GM23338 (cell line): Measurements from ENCODE around the gene SNX21. TPM values are rescaled to one million over a fixed set of nuclear protein-coding genes. Genes with fewer than 3 reads are reported as not detected.

Source experiments
- ATAC-seq: fragments of 200-7000 bp; cut with Tn5 transposase; 3 replicates; pipeline ENCODE4 v1.9.1; 2020
- DNase-seq: peaks from one replicate; pipeline ENCODE4 v3.0.0-alpha.2; 2015; ENCODE audit warnings: low spot score
- H2AFZ ChIP-seq: fragments of 200-600 bp; sonication (generic); 2 replicates; pipeline ENCODE4 v1.8.0; 2016; ENCODE audit warnings: antibody characterized with exemption, mild to moderate bottlenecking, moderate library complexity
- H3F3A ChIP-seq: fragments of 200-600 bp; sonication (generic); replicated peaks from 2 replicates; pipeline ENCODE4 v1.8.0; 2017; ENCODE audit warnings: antibody characterized with exemption, mixed run types, low read depth
- H3K27ac ChIP-seq: fragments of 200-600 bp; sonication (generic); 2 replicates; pipeline ENCODE4 v1.6.1; 2016; ENCODE audit warnings: low read depth
- H3K27me3 ChIP-seq: fragments of 200-600 bp; sonication (generic); 2 replicates; pipeline ENCODE4 v1.8.0; 2016; ENCODE audit warnings: mild to moderate bottlenecking, mixed run types, moderate library complexity; ENCODE audit not compliant: insufficient read depth
- H3K36me3 ChIP-seq: fragments of 200-600 bp; sonication (generic); 2 replicates; pipeline ENCODE4 v1.8.0; 2016; ENCODE audit warnings: mild to moderate bottlenecking; ENCODE audit not compliant: insufficient read depth
- H3K4me1 ChIP-seq: fragments of 200-600 bp; sonication (generic); 2 replicates; pipeline ENCODE4 v1.8.0; 2016; ENCODE audit warnings: mild to moderate bottlenecking, moderate library complexity; ENCODE audit not compliant: insufficient read depth
- H3K4me2 ChIP-seq: fragments of 200-600 bp; sonication (generic); 2 replicates; pipeline ENCODE4 v1.7.1; 2017; ENCODE audit warnings: mixed run types
- H3K4me3 ChIP-seq: fragments of 200-600 bp; sonication (generic); 2 replicates; pipeline ENCODE4 v1.6.1; 2016; ENCODE audit warnings: mixed run types
- H3K79me2 ChIP-seq: fragments of 200-600 bp; sonication (generic); replicated peaks from 2 replicates; pipeline ENCODE4 v1.8.0; 2017; ENCODE audit warnings: mild to moderate bottlenecking; ENCODE audit not compliant: insufficient read depth
- H3K9me2 ChIP-seq: fragments of 200-600 bp; sonication (generic); 2 replicates; pipeline ENCODE4 v1.8.0; 2017; ENCODE audit not compliant: insufficient read depth
- H4K20me1 ChIP-seq: fragments of 200-600 bp; sonication (generic); replicated peaks from 2 replicates; pipeline ENCODE4 v1.8.0; 2017; ENCODE audit warnings: mild to moderate bottlenecking; ENCODE audit not compliant: insufficient read depth
- H3K27ac Mint-ChIP-seq: 2 replicates; pipeline ENCODE4 v1.8.0; 2020; ENCODE audit warnings: inconsistent platforms, mild to moderate bottlenecking, moderate library complexity, mixed read lengths
- H3K27me3 Mint-ChIP-seq: 3 replicates; pipeline ENCODE4 v1.8.0; 2022; ENCODE audit warnings: low read depth, mild to moderate bottlenecking, moderate library complexity, mixed read lengths, inconsistent platforms; ENCODE audit not compliant: insufficient read depth, poor library complexity
- H3K36me3 Mint-ChIP-seq: 3 replicates; pipeline ENCODE4 v1.8.0; 2021; ENCODE audit warnings: low read depth, mild to moderate bottlenecking, inconsistent platforms, moderate library complexity, mixed read lengths
- H3K4me1 Mint-ChIP-seq: 3 replicates; pipeline ENCODE4 v1.8.0; 2020; ENCODE audit warnings: mild to moderate bottlenecking, inconsistent platforms, mixed read lengths
- H3K4me3 Mint-ChIP-seq: 3 replicates; pipeline ENCODE4 v1.8.0; 2021; ENCODE audit warnings: moderate library complexity, mild to moderate bottlenecking, inconsistent platforms, mixed read lengths
- H3K9me3 Mint-ChIP-seq: 3 replicates; pipeline ENCODE4 v1.8.0; 2020; ENCODE audit warnings: moderate library complexity, mild to moderate bottlenecking, inconsistent platforms, mixed read lengths
- CTCF ChIP-seq, 2 experiments: fragments of 200-600 bp in 1 of 2; sonication (generic) in 1 of 2; conservative IDR thresholded peaks; 2 replicates each; pipeline versions ENCODE4 v1.5.1 to v1.6.1; 2016 to 2017; ENCODE audit warnings: antibody characterized with exemption in 2 of 2, low read depth in 2 of 2, mild to moderate bottlenecking in 2 of 2, moderate library complexity in 1 of 2
- ETS1 ChIP-seq: IDR thresholded peaks from 2 replicates; pipeline ENCODE4 v1.6.1; 2016; ENCODE audit warnings: antibody characterized with exemption
- NANOG ChIP-seq: IDR thresholded peaks from 2 replicates; pipeline ENCODE4 v1.6.1; 2016; ENCODE audit warnings: antibody characterized with exemption, borderline replicate concordance
- POLR2AphosphoS5 ChIP-seq: IDR thresholded peaks from 2 replicates; pipeline ENCODE4 v1.6.1; 2016; ENCODE audit warnings: antibody characterized with exemption, low read depth
- STAT1 ChIP-seq: IDR thresholded peaks from one replicate; pipeline ENCODE4 v1.6.1; 2016; ENCODE audit warnings: antibody characterized with exemption; ENCODE audit not compliant: unreplicated experiment
- ZNF331 ChIP-seq: fragments of 250-450 bp; sonication (Bioruptor Pico); IDR thresholded peaks from 2 replicates; pipeline ENCODE4 v1.5.0; 2020; ENCODE audit warnings: low read depth, mild to moderate bottlenecking, moderate library complexity
- polyA plus RNA-seq: library from polyadenylated mRNA; unstranded; fragments of >200 nt; fragmentation: Nextera tagmentation; extraction: Ambion mirVana; gene quantifications from 2 replicates; pipeline ENCODE4 v1.2.1, GENCODE V29; 2016
- total RNA-seq: library from RNA; depleted of rRNA; stranded (reverse); fragments of >200 nt; shearing (Covaris generic); gene quantifications from 2 replicates; pipeline ENCODE4 v1.2.3, GENCODE V29; 2014

The SNX21 gene
- total and polyA plus RNA-seq, 2 experiments from 2014 or later, result 13.3 to 31.5 TPM

GRCh38 chr20:45890985-45891983 is 57.7 kb downstream of the SNX21 start, which contains the start of the genes CTSA and NEURL2:
CTSA (plus strand) TSS chr20:45891335; CDS start chr20:45891569, 234 bp downstream.
NEURL2 (minus strand) TSS chr20:45891208; CDS start chr20:45890991, 217 bp downstream.
- Mint-ChIP-seq H3K9me3 (peaks cover 3% of the 10 kb centered on the region; the same call in 1 of the 3 replicates), H3K27ac (peak within 1 kb of the TSS; percentile 88), H3K4me3 (peak within 1 kb of the TSS; percentile 88), H3K27me3 (peaks cover 18% of the 10 kb centered on the region), H3K36me3 (peaks cover 20% of the 10 kb centered on the region), H3K4me1 (peaks cover 14% of the 10 kb centered on the region; the same call in 2 of the 3 replicates)
- Histone ChIP-seq H3K4me3 (peak within 1 kb of the TSS; percentile 86), H3K27me3 (no peaks in the 10 kb centered on the region), H3K9me2 (no peaks in the 10 kb centered on the region), H4K20me1 (no peaks in the 10 kb centered on the region), H3K4me1 (peaks cover 3% of the 10 kb centered on the region; the same call in 1 of the 2 replicates), H2AFZ (peak within 1 kb of the TSS; percentile 90), H3K79me2 (0 out of 2 replicates have a peak, but pooled peaks cover 5% of the 10 kb centered on the region), H3K4me2 (peak within 1 kb of the TSS; percentile 99), H3F3A (0 out of 2 replicates have a peak, but pooled peaks cover 6% of the 10 kb centered on the region), H3K27ac (no peak within 1 kb of the TSS), H3K36me3 (peaks cover 3% of the 10 kb centered on the region; the same call in 1 of the 2 replicates)
- ATAC-seq, result peak; percentile 61
- DNase-seq, result peak; percentile 95
- TF ChIP-seq CTCF (conservative IDR thresholded peaks at IDR 0.05; ENCODE audit: low read depth in 2 of 2), result peak in 1 of 2 experiments; percentile 21; a peak in 2 of 4 replicates
- TF ChIP-seq NANOG, result no peak
- no peak for TF ChIP-seq ZNF331 (CRISPR knock-in tag)
- peak; percentile 82 for TF ChIP-seq POLR2AphosphoS5
- peak; percentile 78; the same call in 1 of the 2 replicates for TF ChIP-seq ETS1

- Mint-ChIP-seq H3K27ac (no peak overlapping the region), H3K9me3 (peaks cover 3% of the 10 kb centered on the region; the same call in 1 of the 3 replicates), H3K4me1 (peaks cover 14% of the 10 kb centered on the region; the same call in 2 of the 3 replicates), H3K36me3 (peaks cover 27% of the 10 kb centered on the region), H3K4me3 (peak overlapping the region; percentile 88), H3K27me3 (peaks cover 15% of the 10 kb centered on the region)
- peak overlapping the region; percentile 99 for H3K4me2 ChIP-seq
- no peak; the same call in 1 of the 2 replicates for TF ChIP-seq POLR2AphosphoS5
- TF ChIP-seq STAT1, result no peak
- TF ChIP-seq CTCF (conservative IDR thresholded peaks at IDR 0.05; ENCODE audit: low read depth in 2 of 2), result peak in 1 of 2 experiments; percentile 23; a peak in 1 of 4 replicates
- H3K9me2 ChIP-seq, result no peaks in the 10 kb centered on the region
- no peak overlapping the region for H2AFZ ChIP-seq
- peak overlapping the region; percentile 86 for H3K4me3 ChIP-seq
- ATAC-seq, result no peak
- no peaks in the 10 kb centered on the region for H4K20me1 ChIP-seq
- H3K4me1 ChIP-seq, result peaks cover 3% of the 10 kb centered on the region; the same call in 1 of the 2 replicates
- 0 out of 2 replicates have a peak, but pooled peaks cover 5% of the 10 kb centered on the region for H3K79me2 ChIP-seq
- H3F3A ChIP-seq, result 0 out of 2 replicates have a peak, but pooled peaks cover 6% of the 10 kb centered on the region
- no peaks in the 10 kb centered on the region for H3K27me3 ChIP-seq
- H3K36me3 ChIP-seq, result peaks cover 3% of the 10 kb centered on the region; the same call in 1 of the 2 replicates
- no peak overlapping the region for H3K27ac ChIP-seq
- peak; percentile 21 for DNase-seq
Measured at GRCh38 chr20:45892049-45892825, 58.6 kb downstream of the SNX21 start.
